Fibroblast of lung (primary cell): ENCODE data around the gene PDE3A.

ENCODE experiments used
- EZH2 ChIP-seq: IDR thresholded peaks from 2 replicates; pipeline ENCODE4 v1.5.1; 2012; ENCODE audit warnings: low read length, control low read depth, mild to moderate bottlenecking; ENCODE audit errors: missing control alignments
- TF ChIP-seq, protein P1 (sequence below), 2 donors: IDR thresholded peaks in 1 of 2; conservative IDR thresholded peaks in 1 of 2; 1 replicate in 1 of 2; 2 replicates in 1 of 2; pipeline ENCODE4 v1.5.1; 2011 to 2012; ENCODE audit warnings: low read length in 2 of 2, control low read depth in 1 of 2, inconsistent platforms in 1 of 2, low read depth in 1 of 2, mild to moderate bottlenecking in 1 of 2

DNA sequence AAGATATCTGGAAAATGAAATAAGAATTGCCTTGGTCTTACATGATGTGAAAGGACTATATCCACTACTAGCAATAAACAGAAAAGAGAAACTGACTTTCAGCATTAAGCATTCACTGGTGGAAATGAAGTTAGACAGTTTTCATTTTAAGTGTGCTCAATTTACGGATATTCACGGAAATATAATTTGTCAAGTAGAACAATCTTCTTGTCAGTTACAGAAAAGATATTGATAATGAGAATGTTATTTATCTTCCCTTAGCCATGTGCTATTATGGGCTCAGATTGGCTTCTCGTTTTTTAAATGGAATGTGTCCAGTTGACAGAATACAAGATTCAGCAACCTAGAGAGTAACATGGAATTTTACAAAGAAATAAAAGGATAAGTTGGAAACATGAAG, 208.2 kb downstream of the PDE3A start:
- TF ChIP-seq, protein P1, sequence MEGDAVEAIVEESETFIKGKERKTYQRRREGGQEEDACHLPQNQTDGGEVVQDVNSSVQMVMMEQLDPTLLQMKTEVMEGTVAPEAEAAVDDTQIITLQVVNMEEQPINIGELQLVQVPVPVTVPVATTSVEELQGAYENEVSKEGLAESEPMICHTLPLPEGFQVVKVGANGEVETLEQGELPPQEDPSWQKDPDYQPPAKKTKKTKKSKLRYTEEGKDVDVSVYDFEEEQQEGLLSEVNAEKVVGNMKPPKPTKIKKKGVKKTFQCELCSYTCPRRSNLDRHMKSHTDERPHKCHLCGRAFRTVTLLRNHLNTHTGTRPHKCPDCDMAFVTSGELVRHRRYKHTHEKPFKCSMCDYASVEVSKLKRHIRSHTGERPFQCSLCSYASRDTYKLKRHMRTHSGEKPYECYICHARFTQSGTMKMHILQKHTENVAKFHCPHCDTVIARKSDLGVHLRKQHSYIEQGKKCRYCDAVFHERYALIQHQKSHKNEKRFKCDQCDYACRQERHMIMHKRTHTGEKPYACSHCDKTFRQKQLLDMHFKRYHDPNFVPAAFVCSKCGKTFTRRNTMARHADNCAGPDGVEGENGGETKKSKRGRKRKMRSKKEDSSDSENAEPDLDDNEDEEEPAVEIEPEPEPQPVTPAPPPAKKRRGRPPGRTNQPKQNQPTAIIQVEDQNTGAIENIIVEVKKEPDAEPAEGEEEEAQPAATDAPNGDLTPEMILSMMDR (conservative IDR thresholded peaks at IDR 0.05 in 1 of 2, IDR thresholded peaks at IDR 0.05 in 1 of 2; ENCODE audit: low read depth in 1 of 2, low read length in 2 of 2) = no peak
- TF ChIP-seq EZH2 = no peak
